ENCODE measurements around the gene SLAIN1.

SLAIN1 gene

GRCh38 chr13:77732287-77732686, 34.8 kb downstream of the SLAIN1 start:
- no peaks in the 10 kb centered on the region for H3K36me3 ChIP-seq (ENCODE audit: insufficient read depth)
- no peak overlapping the region; the same call in 1 of the 2 replicates for H3K4me2 ChIP-seq
- no peak for TF ChIP-seq CTCF (conservative IDR thresholded peaks at IDR 0.05; ENCODE audit: low read depth, low read length)
- no peak overlapping the region for H3K9ac ChIP-seq
- no peak overlapping the region for H3K4me3 ChIP-seq (IDR thresholded peaks at IDR 0.05; ENCODE audit: insufficient read depth, low read depth, low read length)
- no peak overlapping the region for H2AFZ ChIP-seq (ENCODE audit: low read depth)
- H3K27me3 ChIP-seq (ENCODE audit: insufficient read depth, low read depth) = no peaks in the 10 kb centered on the region
- H4K20me1 ChIP-seq (ENCODE audit: insufficient read depth) = no peaks in the 10 kb centered on the region
- H3K27ac ChIP-seq = no peak overlapping the region
- H3K4me1 ChIP-seq (ENCODE audit: low read depth, poor library complexity, severe bottlenecking) = peaks cover 40% of the 10 kb centered on the region
- H3K79me2 ChIP-seq (ENCODE audit: insufficient read depth, low read depth) = peaks cover 7% of the 10 kb centered on the region; the same call in 1 of the 2 replicates

GRCh38 chr13:77733674-77734073, 36.2 kb downstream of the SLAIN1 start:
- H3K27ac ChIP-seq = no peak overlapping the region
- H3K4me1 ChIP-seq (ENCODE audit: low read depth, poor library complexity, severe bottlenecking) = peaks cover 28% of the 10 kb centered on the region
- H4K20me1 ChIP-seq (ENCODE audit: insufficient read depth) = no peaks in the 10 kb centered on the region
- H2AFZ ChIP-seq (ENCODE audit: low read depth) = no peak overlapping the region
- no peak for TF ChIP-seq CTCF (conservative IDR thresholded peaks at IDR 0.05; ENCODE audit: low read depth, low read length)
- H3K79me2 ChIP-seq (ENCODE audit: insufficient read depth, low read depth) = peaks cover 7% of the 10 kb centered on the region; the same call in 1 of the 2 replicates
- no peak overlapping the region for H3K9ac ChIP-seq
- no peaks in the 10 kb centered on the region for H3K36me3 ChIP-seq (ENCODE audit: insufficient read depth)
- no peak overlapping the region for H3K4me2 ChIP-seq
- no peak overlapping the region for H3K4me3 ChIP-seq (IDR thresholded peaks at IDR 0.05; ENCODE audit: insufficient read depth, low read depth, low read length)
- no peaks in the 10 kb centered on the region for H3K27me3 ChIP-seq (ENCODE audit: insufficient read depth, low read depth)

- Histone ChIP-seq H3K79me2 (ENCODE audit: insufficient read depth, low read depth) (no peaks in the 10 kb centered on the region), H3K27ac (no peak overlapping the region), H3K27me3 (ENCODE audit: insufficient read depth, low read depth) (no peaks in the 10 kb centered on the region), H2AFZ (ENCODE audit: low read depth) (no peak overlapping the region), H3K4me1 (ENCODE audit: low read depth, poor library complexity, severe bottlenecking) (no peaks in the 10 kb centered on the region), H3K4me2 (no peak overlapping the region), H4K20me1 (ENCODE audit: insufficient read depth) (no peaks in the 10 kb centered on the region), H3K4me3 (IDR thresholded peaks at IDR 0.05; ENCODE audit: insufficient read depth, low read depth, low read length) (no peak overlapping the region), H3K9ac (no peak overlapping the region), H3K36me3 (ENCODE audit: insufficient read depth) (no peaks in the 10 kb centered on the region)
- no peak for TF ChIP-seq CTCF (conservative IDR thresholded peaks at IDR 0.05; ENCODE audit: low read depth, low read length)
Measured at GRCh38 chr13:77737583-77738200, 40.2 kb downstream of the SLAIN1 start.

GRCh38 chr13:77740097-77740735, 42.7 kb downstream of the SLAIN1 start:
- no peak overlapping the region for H3K27ac ChIP-seq
- H3K4me2 ChIP-seq = no peak overlapping the region
- no peaks in the 10 kb centered on the region for H3K36me3 ChIP-seq (ENCODE audit: insufficient read depth)
- no peak overlapping the region for H2AFZ ChIP-seq (ENCODE audit: low read depth)
- no peak for TF ChIP-seq CTCF (conservative IDR thresholded peaks at IDR 0.05; ENCODE audit: low read depth, low read length)
- H4K20me1 ChIP-seq (ENCODE audit: insufficient read depth) = no peaks in the 10 kb centered on the region
- no peaks in the 10 kb centered on the region for H3K4me1 ChIP-seq (ENCODE audit: low read depth, poor library complexity, severe bottlenecking)
- H3K27me3 ChIP-seq (ENCODE audit: insufficient read depth, low read depth) = no peaks in the 10 kb centered on the region
- H3K9ac ChIP-seq = no peak overlapping the region
- no peak overlapping the region for H3K4me3 ChIP-seq (IDR thresholded peaks at IDR 0.05; ENCODE audit: insufficient read depth, low read depth, low read length)
- no peaks in the 10 kb centered on the region for H3K79me2 ChIP-seq (ENCODE audit: insufficient read depth, low read depth)

All from KMS-11 (cell line).